Measurements from ENCODE around the gene PPBP.
"Not testable (repeated sequence)": the region's sequence is repeated elsewhere in the genome, so short reads cannot be mapped to it uniquely, and the experiment has no call there.

The PPBP gene

GRCh38 chr4:73998040-73999011 is 10.3 kb upstream of the PPBP start, which contains the start of gene CXCL5:
Gene CXCL5 (minus strand): TSS chr4:73998677. CDS start chr4:73998581, 96 bp downstream.
- Histone ChIP-seq H3K36me3 (ENCODE audit: control insufficient read depth, insufficient read depth, low read length) (no peaks in the 10 kb centered on the region), H3K27ac (ENCODE audit: low read depth, low read length, severe bottlenecking) (no peak within 1 kb of the TSS), H3K4me3 (ENCODE audit: extremely low read depth, insufficient read depth, low read length, poor library complexity, severe bottlenecking) (peak within 1 kb of the TSS; percentile 19), H3K4me1 (ENCODE audit: control insufficient read depth, insufficient read depth, low read length, poor library complexity, severe bottlenecking) (peaks cover 12% of the 10 kb centered on the region), H3K9me3 (ENCODE audit: control insufficient read depth, low read length) (no peaks in the 10 kb centered on the region)
- 69 to 72% methylated on average over 22 to 34 of the region's 46 CpGs for WGBS, 2 experiments (ENCODE audit: insufficient coverage in 2 of 2)

- H3K9me3 ChIP-seq (ENCODE audit: control insufficient read depth, low read length): no peaks in the 10 kb centered on the region
- no peak overlapping the region for H3K27ac ChIP-seq (ENCODE audit: low read depth, low read length, severe bottlenecking)
- WGBS, 2 experiments (ENCODE audit: insufficient coverage in 2 of 2): no CpG with 5 or more reads among the region's 1 CpG
- H3K4me3 ChIP-seq (ENCODE audit: extremely low read depth, insufficient read depth, low read length, poor library complexity, severe bottlenecking): no peak overlapping the region
- peaks cover under 1% of the 10 kb centered on the region for H3K4me1 ChIP-seq (ENCODE audit: control insufficient read depth, insufficient read depth, low read length, poor library complexity, severe bottlenecking)
- H3K36me3 ChIP-seq (ENCODE audit: control insufficient read depth, insufficient read depth, low read length): no peaks in the 10 kb centered on the region
Observed at GRCh38 chr4:73992050-73992449, 4.1 kb upstream of the PPBP start.

- Histone ChIP-seq H3K27ac (ENCODE audit: low read depth, low read length, severe bottlenecking) (no peak overlapping the region), H3K36me3 (ENCODE audit: control insufficient read depth, insufficient read depth, low read length) (no peaks in the 10 kb centered on the region), H3K4me1 (ENCODE audit: control insufficient read depth, insufficient read depth, low read length, poor library complexity, severe bottlenecking) (no peaks in the 10 kb centered on the region), H3K4me3 (ENCODE audit: extremely low read depth, insufficient read depth, low read length, poor library complexity, severe bottlenecking) (no peak overlapping the region), H3K9me3 (ENCODE audit: control insufficient read depth, low read length) (no peaks in the 10 kb centered on the region)
- no CpG with 5 or more reads among the region's 1 CpG for WGBS, 2 experiments (ENCODE audit: insufficient coverage in 2 of 2)
Observed at GRCh38 chr4:73991742-73992000, 3.7 kb upstream of the PPBP start.

GRCh38 chr4:73990988-73991741 is 3.2 kb upstream of the PPBP start:
- Histone ChIP-seq H3K36me3 (ENCODE audit: control insufficient read depth, insufficient read depth, low read length) (no peaks in the 10 kb centered on the region), H3K4me1 (ENCODE audit: control insufficient read depth, insufficient read depth, low read length, poor library complexity, severe bottlenecking) (no peaks in the 10 kb centered on the region), H3K27ac (ENCODE audit: low read depth, low read length, severe bottlenecking) (no peak overlapping the region), H3K9me3 (ENCODE audit: control insufficient read depth, low read length) (no peaks in the 10 kb centered on the region), H3K4me3 (ENCODE audit: extremely low read depth, insufficient read depth, low read length, poor library complexity, severe bottlenecking) (no peak overlapping the region)
- 100% methylated on average over 3 of the region's 9 CpGs for WGBS, 2 experiments (ENCODE audit: insufficient coverage in 2 of 2)

GRCh38 chr4:73989928-73990327 is 1.9 kb upstream of the PPBP start:
- Histone ChIP-seq H3K4me1 (ENCODE audit: control insufficient read depth, insufficient read depth, low read length, poor library complexity, severe bottlenecking) (no peaks in the 10 kb centered on the region), H3K4me3 (ENCODE audit: extremely low read depth, insufficient read depth, low read length, poor library complexity, severe bottlenecking) (no peak overlapping the region), H3K27ac (ENCODE audit: low read depth, low read length, severe bottlenecking) (no peak overlapping the region), H3K36me3 (ENCODE audit: control insufficient read depth, insufficient read depth, low read length) (no peaks in the 10 kb centered on the region), H3K9me3 (ENCODE audit: control insufficient read depth, low read length) (no peaks in the 10 kb centered on the region)
- WGBS, 2 experiments (ENCODE audit: insufficient coverage in 2 of 2): no CpG with 5 or more reads among the region's 5 CpGs

- H3K9me3 ChIP-seq (ENCODE audit: control insufficient read depth, low read length): no peaks in the 10 kb centered on the region
- H3K27ac ChIP-seq (ENCODE audit: low read depth, low read length, severe bottlenecking): no peak overlapping the region
- no peaks in the 10 kb centered on the region for H3K4me1 ChIP-seq (ENCODE audit: control insufficient read depth, insufficient read depth, low read length, poor library complexity, severe bottlenecking)
- H3K36me3 ChIP-seq (ENCODE audit: control insufficient read depth, insufficient read depth, low read length): no peaks in the 10 kb centered on the region
- no CpG with 5 or more reads among the region's 3 CpGs for WGBS, 2 experiments (ENCODE audit: insufficient coverage in 2 of 2)
- no peak overlapping the region for H3K4me3 ChIP-seq (ENCODE audit: extremely low read depth, insufficient read depth, low read length, poor library complexity, severe bottlenecking)
Observed at GRCh38 chr4:73989031-73989430, 1.0 kb upstream of the PPBP start.

- H3K36me3 ChIP-seq (ENCODE audit: control insufficient read depth, insufficient read depth, low read length): no peaks in the 10 kb centered on the region
- H3K9me3 ChIP-seq (ENCODE audit: control insufficient read depth, low read length): no peaks in the 10 kb centered on the region
- H3K4me1 ChIP-seq (ENCODE audit: control insufficient read depth, insufficient read depth, low read length, poor library complexity, severe bottlenecking): no peaks in the 10 kb centered on the region
- H3K4me3 ChIP-seq (ENCODE audit: extremely low read depth, insufficient read depth, low read length, poor library complexity, severe bottlenecking): no peak overlapping the region
- WGBS, 2 experiments (ENCODE audit: insufficient coverage in 2 of 2): no CpG with 5 or more reads among the region's 1 CpG
- no peak overlapping the region for H3K27ac ChIP-seq (ENCODE audit: low read depth, low read length, severe bottlenecking)
Observed at GRCh38 chr4:73985528-73985852, 2.5 kb downstream of the PPBP start.

- Histone ChIP-seq H3K9me3 (ENCODE audit: control insufficient read depth, low read length) (no peaks in the 10 kb centered on the region), H3K4me3 (ENCODE audit: extremely low read depth, insufficient read depth, low read length, poor library complexity, severe bottlenecking) (no peak overlapping the region), H3K36me3 (ENCODE audit: control insufficient read depth, insufficient read depth, low read length) (no peaks in the 10 kb centered on the region), H3K27ac (ENCODE audit: low read depth, low read length, severe bottlenecking) (no peak overlapping the region), H3K4me1 (ENCODE audit: control insufficient read depth, insufficient read depth, low read length, poor library complexity, severe bottlenecking) (no peaks in the 10 kb centered on the region)
- 58% methylated on average over 2 of the region's 4 CpGs; no CpG with 5 or more reads in 1 of the 2 experiments for WGBS, 2 experiments (ENCODE audit: insufficient coverage in 2 of 2)
Observed at GRCh38 chr4:73984736-73985527, 3.1 kb downstream of the PPBP start.

GRCh38 chr4:73981175-73981574 is 6.8 kb downstream of the PPBP start:
- not testable (repeated sequence) for H3K9me3 ChIP-seq (ENCODE audit: control insufficient read depth, low read length); H3K27ac ChIP-seq (ENCODE audit: low read depth, low read length, severe bottlenecking); H3K4me1 ChIP-seq (ENCODE audit: control insufficient read depth, insufficient read depth, low read length, poor library complexity, severe bottlenecking); H3K4me3 ChIP-seq (ENCODE audit: extremely low read depth, insufficient read depth, low read length, poor library complexity, severe bottlenecking); H3K36me3 ChIP-seq (ENCODE audit: control insufficient read depth, insufficient read depth, low read length)
- WGBS, 2 experiments (ENCODE audit: insufficient coverage in 2 of 2): 60 to 84% methylated on average over 2 to 5 of the region's 7 CpGs

GRCh38 chr4:73979407-73979957 is 8.5 kb downstream of the PPBP start:
- H3K36me3 ChIP-seq (ENCODE audit: control insufficient read depth, insufficient read depth, low read length): no peaks in the 10 kb centered on the region
- H3K4me3 ChIP-seq (ENCODE audit: extremely low read depth, insufficient read depth, low read length, poor library complexity, severe bottlenecking): no peak overlapping the region
- no peak overlapping the region for H3K27ac ChIP-seq (ENCODE audit: low read depth, low read length, severe bottlenecking)
- 80 to 100% methylated on average over 1 of the region's 3 CpGs for WGBS, 2 experiments (ENCODE audit: insufficient coverage in 2 of 2)
- H3K9me3 ChIP-seq (ENCODE audit: control insufficient read depth, low read length): no peaks in the 10 kb centered on the region
- no peaks in the 10 kb centered on the region for H3K4me1 ChIP-seq (ENCODE audit: control insufficient read depth, insufficient read depth, low read length, poor library complexity, severe bottlenecking)

All from mesodermal cell (in vitro differentiated cells).